Adipose tissue (tissue), 3 donors: ENCODE data around the gene TAF4. TPM values are rescaled to one million over a fixed set of nuclear protein-coding genes. Genes with fewer than 3 reads are reported as not detected.
"Not testable (repeated sequence)": the region's sequence is repeated elsewhere in the genome, so short reads cannot be mapped to it uniquely, and the experiment has no call there.

Experiments
- H3K27ac ChIP-seq: one replicate; pipeline ENCODE4 v1.5.1; 2013; ENCODE audit warnings: low read depth, low read length
- WGBS, 3 donors: extraction: QIAGEN DNeasy Blood & Tissue Kit; methylation state at CpG; one replicate each; pipeline ENCODE4 v1.1.7; 2013; 5-methylcytosine and 5-hydroxymethylcytosine counted together
- polyA plus RNA-seq, 3 donors: library from polyadenylated mRNA; stranded (reverse); fragments of 200-250 nt; gene quantifications; one replicate each; pipeline ENCODE4 v1.2.3, GENCODE V29; 2013
- donor health status: healthy with polysubstance abuse.
- donor health status: Bipolar disorder and iron deficiency.
- donor health status: healthy.

TAF4 gene
- polyA plus RNA-seq, 3 donors = 4.5 to 5.8 (median 5.0) TPM

- 50 to 72% (median 55%) methylated on average over 5 of the region's 5 CpGs for WGBS, 3 donors
- H3K27ac ChIP-seq = no peak overlapping the region
These were observed 17.6 kb upstream of the TAF4 start for GRCh38 chr20:62083312-62083711.

- no peak overlapping the region for H3K27ac ChIP-seq
- 61 to 63% (median 62%) methylated on average over 13 to 15 of the region's 15 CpGs for WGBS, 3 donors
These were observed 14.7 kb upstream of the TAF4 start for GRCh38 chr20:62080249-62080990.

GRCh38 chr20:62079166-62079565 is 13.5 kb upstream of the TAF4 start:
- H3K27ac ChIP-seq = no peak overlapping the region
- WGBS, 3 donors = 91 to 98% (median 96%) methylated on average over 1 of the region's 1 CpG

- no peak overlapping the region for H3K27ac ChIP-seq
- WGBS, 3 donors = 87 to 96% (median 92%) methylated on average over 5 of the region's 5 CpGs
These were observed 7.6 kb upstream of the TAF4 start for GRCh38 chr20:62073323-62073722.

GRCh38 chr20:62071669-62072430 is 6.2 kb upstream of the TAF4 start:
- 72 to 89% (median 77%) methylated on average over 5 to 6 of the region's 8 CpGs for WGBS, 3 donors
- not testable (repeated sequence) for H3K27ac ChIP-seq

- H3K27ac ChIP-seq = no peak overlapping the region
- WGBS, 3 donors = 71 to 81% (median 77%) methylated on average over 11 of the region's 11 CpGs
These were observed 4.1 kb upstream of the TAF4 start for GRCh38 chr20:62069741-62070216.

GRCh38 chr20:62068997-62069396 is 3.3 kb upstream of the TAF4 start:
- no peak overlapping the region for H3K27ac ChIP-seq
- 77 to 85% (median 78%) methylated on average over 7 of the region's 7 CpGs for WGBS, 3 donors

GRCh38 chr20:62067547-62068260 is 2.0 kb upstream of the TAF4 start:
- H3K27ac ChIP-seq = no peak overlapping the region
- 62 to 69% (median 66%) methylated on average over 17 to 18 of the region's 18 CpGs for WGBS, 3 donors

GRCh38 chr20:62066983-62067433 is 1.3 kb upstream of the TAF4 start:
- no peak overlapping the region for H3K27ac ChIP-seq
- WGBS, 3 donors = 5 to 14% (median 12%) methylated on average over 15 of the region's 15 CpGs

- WGBS, 3 donors = 0 to 1% (median 1%) methylated on average over 33 to 47 of the region's 47 CpGs
- peak overlapping the region; percentile 56 for H3K27ac ChIP-seq
These were observed 780 bp upstream of the TAF4 start for GRCh38 chr20:62066339-62066982.

GRCh38 chr20:62064770-62065673 is 659 bp downstream of the TAF4 start:
- 0 to 1% (median 1%) methylated on average over 45 to 128 of the region's 165 CpGs for WGBS, 3 donors
- no peak overlapping the region for H3K27ac ChIP-seq

GRCh38 chr20:62063981-62064769 is 1.5 kb downstream of the TAF4 start:
- no peak overlapping the region for H3K27ac ChIP-seq
- 11 to 44% (median 34%) methylated on average over 35 to 60 of the region's 60 CpGs for WGBS, 3 donors

GRCh38 chr20:62063315-62063980 is 2.2 kb downstream of the TAF4 start:
- no peak overlapping the region for H3K27ac ChIP-seq
- 76 to 82% (median 78%) methylated on average over 39 of the region's 39 CpGs for WGBS, 3 donors

- WGBS, 3 donors = 73 to 82% (median 80%) methylated on average over 12 of the region's 12 CpGs
- H3K27ac ChIP-seq = no peak overlapping the region
These were observed 2.9 kb downstream of the TAF4 start for GRCh38 chr20:62062661-62063314.

GRCh38 chr20:62061851-62062423 is 3.7 kb downstream of the TAF4 start:
- H3K27ac ChIP-seq = no peak overlapping the region
- 77 to 80% (median 79%) methylated on average over 8 of the region's 8 CpGs for WGBS, 3 donors
